GM12892 (cell line): ENCODE measurements around the gene PHOX2B.

Source experiments
- POLR2A ChIP-seq: IDR thresholded peaks from 2 replicates; pipeline ENCODE4 v1.6.1; 2011; ENCODE audit warnings: low read depth, low read length, control low read depth
- POLR2AphosphoS5 ChIP-seq: IDR thresholded peaks from 2 replicates; pipeline ENCODE4 v1.6.1; 2011; ENCODE audit warnings: low read depth, low read length, control low read depth
- TAF1 ChIP-seq: IDR thresholded peaks from 2 replicates; pipeline ENCODE4 v1.6.1; 2011; ENCODE audit warnings: low read depth, mild to moderate bottlenecking, control low read depth, low read length, borderline replicate concordance

GRCh38 chr4:41718907-41719306 is 29.6 kb downstream of the PHOX2B start:
- no peak for TF ChIP-seq POLR2AphosphoS5
- no peak for TF ChIP-seq TAF1
- no peak for TF ChIP-seq POLR2A
